Activated CD4-positive, alpha-beta T cell treated with anti-CD3 and anti-CD28 coated beads, Interleukin-2, amount 50 U/mL, for 4 hours (primary cell): Measurements from ENCODE around the gene STX7.

ENCODE experiments used
- DNase-seq, 2 experiments: peaks; one replicate each; pipeline ENCODE4 v3.0.0-alpha.2; 2020

The STX7 gene

GRCh38 chr6:132405143-132405915 lies 107.6 kb downstream of the STX7 start:
- no peak for DNase-seq

- no peak for DNase-seq
Observed at GRCh38 chr6:132404736-132405135, 108.2 kb downstream of the STX7 start.

GRCh38 chr6:132404330-132404729 lies 108.6 kb downstream of the STX7 start:
- DNase-seq: no peak

GRCh38 chr6:132401618-132402285 lies 111.2 kb downstream of the STX7 start:
- DNase-seq: no peak

- DNase-seq: no peak
Observed at GRCh38 chr6:132400883-132401617, 111.9 kb downstream of the STX7 start, which contains the start of gene MOXD1. Gene MOXD1 (minus strand): TSS chr6:132401475. CDS start chr6:132401426, 49 bp downstream.

GRCh38 chr6:132400555-132400882 lies 112.4 kb downstream of the STX7 start:
- no peak for DNase-seq

- DNase-seq: no peak
Observed at GRCh38 chr6:132399376-132400074, 113.4 kb downstream of the STX7 start.
